ENCODE measurements around the gene NSUN6.
"Not testable (repeated sequence)": the region's sequence is repeated elsewhere in the genome, so short reads cannot be mapped to it uniquely, and the experiment has no call there.

NSUN6 gene

DNA sequence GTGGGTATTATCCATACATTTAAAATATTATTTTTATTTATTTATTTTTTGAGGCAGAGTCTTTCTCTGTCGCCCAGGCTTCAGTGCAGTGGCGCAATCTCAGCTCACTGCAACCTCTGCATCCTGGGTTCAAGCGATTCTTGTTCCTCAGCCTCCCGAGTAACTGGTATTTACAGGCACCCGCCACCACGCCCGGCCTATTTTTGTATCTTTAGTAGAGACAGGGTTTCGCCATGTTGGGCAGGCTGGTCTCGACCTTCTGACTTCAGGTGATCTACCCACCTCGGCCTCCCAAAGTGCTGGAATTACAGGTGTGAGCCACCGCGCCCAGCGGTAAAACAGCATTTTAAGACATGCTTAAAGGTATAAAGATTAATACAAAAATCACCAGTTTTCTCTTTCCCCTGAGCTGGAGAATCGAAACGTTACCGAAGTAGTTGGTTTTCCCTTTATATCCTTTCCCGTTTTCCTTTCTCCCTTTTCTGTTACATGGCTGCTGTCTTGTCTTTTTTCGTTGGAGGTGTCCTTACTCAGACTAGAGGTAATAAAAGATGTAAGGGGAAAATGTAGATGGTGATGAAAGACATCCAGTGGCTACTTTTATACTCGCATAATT is 9.5 kb upstream of the NSUN6 start:
- no peak for DNase-seq
- intact Hi-C loops (cut with DNase I) = no loop called here

DNA sequence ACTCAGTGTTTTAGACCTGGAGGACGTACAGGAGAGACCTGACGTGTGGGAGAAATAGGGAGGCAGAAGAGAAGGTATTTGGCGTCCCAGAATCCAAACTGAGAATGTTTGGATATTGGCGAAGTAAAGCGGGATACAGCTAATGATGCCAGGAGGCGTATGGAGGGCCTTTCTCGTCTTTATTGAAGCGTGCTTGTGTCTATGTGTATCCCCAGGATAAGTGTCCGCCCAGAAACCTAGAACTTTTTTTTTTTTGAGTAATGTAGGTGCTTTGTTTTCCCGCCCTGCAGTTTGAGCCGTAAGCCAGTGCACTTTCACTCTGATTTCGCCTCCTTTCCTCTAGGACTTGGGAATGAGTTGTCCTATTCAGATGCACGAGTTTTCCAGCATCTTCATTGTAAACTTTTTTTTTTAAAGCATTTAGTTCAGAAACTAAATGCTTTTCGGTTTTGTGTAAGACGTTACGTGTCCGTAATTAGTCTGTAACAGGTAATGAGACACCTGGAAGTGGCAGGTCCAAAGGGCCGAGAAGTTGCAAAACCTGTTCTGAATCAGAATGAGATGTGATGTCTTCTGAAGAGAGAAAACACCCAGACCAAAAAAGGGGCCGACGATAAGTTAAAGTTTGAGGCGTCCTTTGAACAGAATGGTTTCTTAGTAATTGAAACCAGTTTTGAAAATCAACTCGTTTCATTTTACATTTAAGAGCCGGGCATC is 8.6 kb upstream of the NSUN6 start:
- no peak for DNase-seq

DNA sequence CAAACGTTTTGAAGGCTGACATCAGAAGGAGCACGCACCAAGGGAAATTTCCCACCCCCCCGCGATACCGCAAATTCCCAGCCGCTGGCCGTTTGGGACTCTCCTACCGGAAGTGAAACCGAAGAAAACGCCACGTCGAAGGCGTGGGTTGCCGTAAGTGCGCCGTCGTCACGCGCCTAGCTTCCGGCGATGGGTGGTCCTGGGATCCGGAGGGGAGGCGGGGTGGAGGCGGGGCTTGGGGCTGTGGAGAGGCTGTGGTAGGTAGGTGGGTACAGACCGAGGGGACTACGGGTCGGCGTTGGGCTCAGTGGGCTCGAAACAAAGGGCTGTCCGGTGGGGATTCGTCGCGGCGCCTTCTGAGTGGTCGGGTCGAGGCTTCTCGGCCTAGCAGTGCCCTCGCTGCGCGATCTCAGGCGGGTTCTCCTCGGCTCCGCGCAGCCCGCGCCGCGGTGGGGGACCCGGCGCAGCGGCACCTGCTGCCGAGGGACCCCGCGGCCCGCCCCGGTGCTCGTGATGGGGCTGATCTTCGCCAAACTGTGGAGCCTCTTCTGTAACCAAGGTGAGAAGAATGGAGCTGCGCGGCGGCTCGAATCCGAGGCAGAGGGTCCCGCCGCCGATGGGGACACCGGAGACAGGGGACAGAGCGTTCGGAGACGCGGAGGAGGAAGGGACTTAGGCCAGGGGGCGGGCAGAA is 7.9 kb upstream of the NSUN6 start, which contains the start of gene ARL5B:
TSS of gene ARL5B (plus strand) at position 307 of the 694 bp plus-strand sequence. CDS start at position 514, 207 bp downstream.
- intact Hi-C loops (cut with DNase I) = loop anchor here (1.0 kb wide), 1 partner anchor 8 kb away; the partner anchor contains the start of gene NSUN6
- peak; percentile 91 to 99 (median 97) for DNase-seq

More for the DNA sequence above, 8.6 kb upstream of the NSUN6 start:
- intact Hi-C loops (cut with DNase I) = loop anchor here (1.0 kb wide), 1 partner anchor 9 kb away; the partner anchor contains the start of gene NSUN6

DNA sequence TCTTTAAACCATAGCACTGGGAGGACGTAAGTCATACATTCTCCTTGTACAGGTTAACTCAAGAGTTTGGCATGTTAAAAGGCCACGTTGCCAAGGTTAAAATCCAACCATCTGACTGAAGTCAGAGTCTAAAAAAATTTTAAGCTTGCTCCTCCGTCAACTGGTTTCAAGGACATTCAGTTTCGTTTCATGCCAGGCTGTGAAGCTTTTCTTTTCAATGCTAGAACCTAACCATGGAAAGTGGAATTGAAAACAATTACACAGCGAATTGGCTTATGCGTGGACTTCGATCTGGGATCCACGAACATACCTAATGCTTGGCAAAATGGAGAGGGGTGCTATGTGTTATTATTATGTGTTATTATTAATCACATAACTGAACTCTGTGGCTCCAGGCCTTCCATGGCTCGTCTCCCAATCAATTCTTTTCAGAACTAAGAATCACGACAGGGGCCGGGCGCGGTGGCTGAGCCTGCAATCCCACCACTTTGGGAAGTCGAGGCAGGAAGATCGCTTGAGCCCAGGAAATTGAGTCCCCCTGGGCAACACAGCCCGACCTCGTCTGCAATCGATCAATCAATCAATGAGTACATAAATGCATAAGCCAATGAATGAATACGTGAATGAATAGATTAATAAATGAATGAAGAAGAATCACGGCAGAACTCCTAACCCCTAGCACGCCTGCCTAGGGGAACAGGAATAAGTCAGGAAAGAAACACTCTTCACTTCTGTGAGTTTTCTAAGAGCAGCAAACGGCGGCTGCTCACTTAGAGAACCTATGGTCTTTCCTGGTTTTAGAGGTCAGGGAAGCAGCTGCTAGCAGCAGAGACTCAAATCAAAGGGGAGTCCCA is 7.1 kb upstream of the NSUN6 start:
- intact Hi-C loops (cut with DNase I) = loop anchor here (1.0 kb wide), 1 partner anchor 7 kb away; the partner anchor contains the start of gene NSUN6
- peak in 3 of 10 donors; percentile 16 to 81 (median 68) for DNase-seq

DNA sequence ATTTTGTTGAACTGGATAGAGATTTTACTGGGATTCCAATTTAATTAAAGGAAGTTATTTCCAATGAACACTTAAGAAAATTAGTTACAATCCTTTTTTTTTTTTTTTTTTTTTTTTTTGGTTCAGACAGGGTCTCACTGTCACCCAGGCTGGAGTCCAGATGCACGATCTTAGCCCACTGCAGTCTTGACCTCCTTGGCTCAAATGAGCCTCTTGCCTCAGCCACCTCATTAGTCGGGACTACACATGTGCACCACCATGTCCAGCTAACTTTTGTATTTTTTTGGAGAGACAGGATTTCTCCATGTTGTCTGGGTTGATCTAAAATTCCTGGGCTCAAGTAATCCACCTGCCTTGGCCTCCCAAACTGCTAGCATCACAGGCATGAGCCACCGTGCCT is 5.3 kb upstream of the NSUN6 start:
- DNase-seq = no peak
- intact Hi-C loops (cut with DNase I) = no loop called here

DNA sequence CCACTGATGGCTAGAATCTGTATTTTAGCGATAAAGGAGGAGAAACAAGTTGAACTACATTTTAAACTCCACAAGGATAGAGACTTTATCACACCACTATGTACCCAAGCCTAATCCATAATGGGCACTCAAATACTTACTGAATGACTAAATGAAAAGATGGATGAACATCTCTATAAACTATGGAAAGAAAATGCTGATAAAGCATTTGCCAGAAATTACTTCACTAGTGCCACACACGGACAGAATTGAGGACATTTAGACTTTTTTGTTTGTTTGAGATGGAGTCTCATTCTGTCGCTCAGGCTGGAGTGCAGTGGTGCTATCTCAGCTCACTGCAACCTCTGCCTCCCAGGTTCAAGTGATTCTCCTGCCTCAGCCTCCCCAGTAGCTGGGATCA is 1.7 kb upstream of the NSUN6 start:
- intact Hi-C loops (cut with DNase I) = no loop called here
- DNase-seq = no peak

DNA sequence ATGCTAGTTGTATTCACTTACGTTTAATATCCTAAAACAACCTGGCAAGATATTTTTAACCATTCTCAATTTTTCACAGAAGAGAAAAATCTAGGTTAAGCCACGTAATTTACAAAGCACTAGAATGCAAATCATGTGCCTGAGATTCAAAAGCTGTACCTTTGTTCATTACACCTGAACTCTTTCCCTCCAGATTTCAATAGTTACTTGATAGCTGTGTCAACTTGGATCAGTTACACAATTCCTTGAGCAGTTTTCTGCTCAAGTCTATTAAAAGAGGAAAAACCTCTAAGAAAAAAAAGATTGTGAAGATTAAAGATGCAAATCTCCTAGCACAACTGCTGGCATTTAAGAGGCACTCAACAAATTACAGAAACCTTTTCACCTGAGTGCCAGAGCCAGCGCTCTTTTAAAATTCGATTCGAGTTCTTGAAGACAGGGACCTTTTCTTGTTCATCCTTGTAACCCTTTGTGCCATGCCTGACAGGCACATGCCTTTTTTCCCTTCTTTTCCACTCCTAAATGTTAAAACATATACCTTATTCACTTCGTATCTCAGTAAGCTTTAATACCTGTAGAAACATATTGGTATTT is 886 bp downstream of the NSUN6 start:
- intact Hi-C loops (cut with DNase I) = no loop called here
- DNase-seq = no peak

DNA sequence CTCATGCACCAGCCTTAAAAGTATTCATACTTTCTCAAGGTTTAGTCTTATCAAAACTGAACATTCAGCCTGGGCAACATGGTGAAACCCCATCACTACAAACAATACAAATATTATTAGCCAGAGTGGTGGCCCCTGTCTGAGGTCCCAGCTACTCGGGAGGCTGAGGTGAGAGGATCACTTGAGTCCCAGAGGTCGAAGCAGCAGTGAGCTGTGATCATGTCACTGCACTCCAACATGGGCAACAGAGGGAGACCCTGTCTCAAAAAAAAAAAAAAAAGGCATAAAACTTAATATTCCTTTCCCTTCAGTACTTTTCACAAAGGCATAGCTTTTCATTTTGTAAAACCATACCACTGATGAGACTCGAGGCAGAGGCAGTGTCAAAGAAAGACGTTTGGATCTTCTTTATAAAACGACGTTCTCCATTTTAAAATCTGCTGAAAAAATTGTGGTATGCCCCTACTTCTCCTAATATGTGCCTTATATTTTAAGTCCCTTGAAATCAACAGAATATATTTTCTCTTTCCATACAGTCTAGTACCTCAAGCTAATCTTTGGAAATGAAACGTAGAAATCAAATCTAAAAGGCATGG is 1.9 kb downstream of the NSUN6 start:
- no peak for DNase-seq
- intact Hi-C loops (cut with DNase I) = no loop called here

DNA sequence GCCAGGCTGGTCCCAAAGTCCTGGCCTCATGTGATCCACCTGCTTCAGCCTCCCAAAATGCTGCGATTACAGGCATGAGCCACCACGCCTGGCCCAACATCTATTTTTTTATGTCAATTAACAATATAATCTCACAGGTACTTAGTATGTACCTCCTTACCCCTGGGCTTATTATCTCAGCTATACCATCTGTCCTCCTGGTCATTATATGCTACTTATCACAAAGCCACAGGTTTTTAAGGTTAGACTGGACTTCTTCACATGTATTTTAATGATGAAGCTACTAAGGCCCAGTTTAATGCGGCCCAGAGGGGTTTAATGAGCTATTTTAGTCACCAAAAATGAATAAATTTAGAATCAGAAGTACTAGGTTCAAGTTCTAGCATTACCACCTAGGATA is 3.4 kb downstream of the NSUN6 start:
- DNase-seq = no peak
- intact Hi-C loops (cut with DNase I) = no loop called here

DNA sequence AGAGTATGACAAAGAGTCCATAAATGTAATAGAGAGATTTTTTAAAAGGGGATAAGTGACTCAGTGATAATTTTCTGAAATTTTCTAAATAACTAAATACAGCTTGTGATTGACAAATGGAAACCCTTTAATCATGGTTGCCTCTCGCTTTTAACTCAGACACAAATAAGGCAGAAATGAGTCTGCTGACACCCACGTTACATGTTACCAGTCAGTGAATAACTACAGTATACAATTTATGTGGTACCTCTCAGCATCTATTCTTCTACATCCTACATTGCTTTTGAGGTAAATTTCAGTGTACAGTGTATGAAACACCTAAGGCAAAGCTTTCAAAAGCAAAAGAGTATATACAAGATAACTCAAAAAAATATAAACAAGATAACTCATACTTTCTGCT is 4.2 kb downstream of the NSUN6 start:
- intact Hi-C loops (cut with DNase I) = no loop called here

DNA sequence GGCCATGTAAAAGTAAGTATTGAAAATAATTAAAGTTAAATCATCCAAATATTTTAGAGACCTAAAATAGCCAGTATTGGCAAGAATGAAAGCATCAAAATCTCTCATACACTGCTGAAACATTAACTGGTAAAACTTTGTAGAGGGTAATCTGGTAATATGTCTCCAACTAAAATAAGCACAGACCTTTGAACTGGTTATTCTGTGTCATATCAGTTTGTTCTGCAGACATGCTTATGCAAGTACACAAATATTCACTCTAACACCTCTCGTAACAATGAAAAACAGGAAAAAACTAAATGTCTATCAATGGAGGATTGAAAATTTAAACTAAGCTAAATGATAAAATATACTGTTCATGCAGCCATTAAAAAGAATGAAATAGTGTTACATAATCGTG is 11.7 kb downstream of the NSUN6 start:
- intact Hi-C loops (cut with DNase I); DNase-seq: not testable (repeated sequence)

More for the DNA sequence above, 4.2 kb downstream of the NSUN6 start:
- no peak for DNase-seq

DNA sequence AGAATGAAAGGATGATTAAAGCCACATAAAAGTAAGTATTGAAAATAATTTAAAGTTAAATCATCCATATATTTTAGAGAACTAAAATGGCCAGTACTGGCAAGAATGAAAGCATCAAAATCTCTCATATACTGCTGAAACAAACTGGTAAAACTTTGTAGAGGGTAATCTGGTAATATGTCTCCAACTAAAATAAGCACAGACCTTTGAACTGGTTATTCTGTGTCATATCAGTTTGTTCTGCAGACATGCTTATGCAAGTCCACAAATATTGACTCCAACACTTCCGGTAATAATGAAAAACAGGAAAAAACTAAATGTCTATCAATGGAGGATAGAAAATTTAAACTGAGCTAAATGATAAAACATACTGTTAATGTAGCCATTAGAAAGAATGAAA is 14.0 kb downstream of the NSUN6 start:
- DNase-seq; intact Hi-C loops (cut with DNase I): not testable (repeated sequence)

DNA sequence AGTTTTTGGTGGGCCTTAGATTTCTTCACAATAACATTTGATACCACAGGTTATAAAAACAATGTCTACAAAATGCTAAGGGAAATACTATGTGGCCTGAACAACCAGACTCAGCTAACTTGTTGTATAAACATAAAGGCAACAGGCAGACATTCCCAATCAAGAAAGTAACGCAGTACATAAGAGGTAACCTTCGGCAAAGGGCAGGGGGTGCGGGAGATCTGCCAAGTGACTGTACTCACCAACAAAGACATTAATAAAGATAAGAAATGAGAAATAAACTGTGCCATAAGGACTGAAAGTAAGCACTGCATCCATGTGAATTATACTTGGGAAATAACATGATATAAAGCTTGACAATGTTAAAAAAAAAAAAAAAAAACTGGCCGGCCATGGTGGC is 15.4 kb downstream of the NSUN6 start:
- intact Hi-C loops (cut with DNase I) = no loop called here
- no peak for DNase-seq

DNA sequence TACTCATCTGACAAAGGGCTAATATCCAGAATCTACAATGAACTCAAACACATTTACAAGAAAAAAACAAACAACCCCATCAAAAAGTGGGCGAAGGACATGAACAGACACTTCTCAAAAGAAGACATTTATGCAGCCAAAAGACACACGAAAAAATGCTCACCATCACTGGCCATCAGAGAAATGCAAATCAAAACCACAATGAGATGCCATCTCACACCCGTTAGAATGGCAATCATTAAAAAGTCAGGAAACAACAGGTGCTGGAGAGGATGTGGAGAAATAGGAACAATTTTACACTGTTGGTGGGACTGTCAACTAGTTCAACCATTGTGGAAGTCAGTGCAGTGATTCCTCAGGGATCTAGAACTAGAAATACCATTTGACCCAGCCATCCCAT is 18.9 kb downstream of the NSUN6 start:
- intact Hi-C loops (cut with DNase I); DNase-seq: not testable (repeated sequence)

DNA sequence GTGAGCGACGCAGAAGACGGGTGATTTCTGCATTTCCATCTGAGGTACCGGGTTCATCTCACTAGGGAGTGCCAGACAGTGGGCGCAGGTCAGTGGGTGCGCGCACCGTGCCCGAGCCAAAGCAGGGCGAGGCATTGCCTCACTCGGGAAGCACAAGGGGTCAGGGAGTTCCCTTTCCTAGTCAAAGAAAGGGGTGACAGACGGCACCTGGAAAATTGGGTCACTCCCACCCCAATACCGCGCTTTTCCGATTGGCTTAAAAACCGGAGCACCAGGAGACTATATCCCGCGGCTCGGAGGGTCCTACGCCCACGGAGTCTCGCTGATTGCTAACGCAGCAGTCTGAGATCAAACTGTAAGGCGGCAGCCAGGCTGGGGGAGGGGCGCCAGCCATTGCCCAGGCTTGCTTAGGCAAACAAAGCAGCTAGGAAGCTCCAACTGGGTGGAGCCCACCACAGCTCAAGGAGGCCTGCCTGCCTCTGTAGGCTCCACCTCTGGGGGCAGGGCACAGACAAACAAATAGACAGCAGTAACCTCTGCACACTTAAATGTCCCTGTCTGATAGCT is 23.9 kb downstream of the NSUN6 start:
- peak; percentile 34 to 94 (median 63) for DNase-seq
- intact Hi-C loops (cut with DNase I) = not testable (repeated sequence)

DNA sequence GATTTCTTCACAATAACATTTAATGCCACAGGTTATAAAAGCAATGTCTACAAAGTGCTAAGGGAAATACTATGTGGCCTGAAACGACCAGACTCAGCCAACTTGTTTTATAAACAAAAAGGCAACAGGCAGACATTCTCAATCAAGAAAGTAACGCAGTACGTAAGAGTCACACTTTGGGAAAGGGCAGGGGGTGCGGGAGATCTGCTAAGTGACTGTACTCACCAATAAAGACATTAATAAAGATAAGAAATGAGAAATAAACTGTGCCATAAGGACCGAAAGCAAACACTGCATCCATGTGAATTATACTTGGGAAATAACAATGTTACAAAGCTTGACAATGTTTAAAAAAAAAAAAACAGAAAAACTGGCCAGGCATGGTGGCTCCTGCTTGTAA is 25.5 kb downstream of the NSUN6 start:
- intact Hi-C loops (cut with DNase I) = no loop called here
- no peak for DNase-seq

DNA sequence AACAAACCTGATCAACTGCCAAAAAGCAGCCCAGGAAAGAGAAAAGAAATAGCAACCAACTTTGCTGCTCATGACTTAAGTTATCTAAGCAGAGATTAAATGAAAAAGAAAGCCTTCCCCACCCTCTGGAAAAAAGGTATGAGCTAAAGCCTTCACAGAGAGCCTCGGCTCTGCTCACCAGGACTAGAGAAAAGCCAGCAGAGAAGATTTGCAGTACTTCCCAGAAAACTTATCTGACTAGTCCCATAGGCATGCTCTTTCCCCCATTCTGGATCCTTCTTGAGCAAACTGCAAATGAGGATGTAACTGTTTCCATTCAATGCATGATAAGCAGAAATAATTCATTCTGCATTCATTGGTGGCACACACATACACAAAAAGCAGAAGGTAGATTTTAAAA is 27.7 kb downstream of the NSUN6 start:
- DNase-seq; intact Hi-C loops (cut with DNase I): not testable (repeated sequence)

DNA sequence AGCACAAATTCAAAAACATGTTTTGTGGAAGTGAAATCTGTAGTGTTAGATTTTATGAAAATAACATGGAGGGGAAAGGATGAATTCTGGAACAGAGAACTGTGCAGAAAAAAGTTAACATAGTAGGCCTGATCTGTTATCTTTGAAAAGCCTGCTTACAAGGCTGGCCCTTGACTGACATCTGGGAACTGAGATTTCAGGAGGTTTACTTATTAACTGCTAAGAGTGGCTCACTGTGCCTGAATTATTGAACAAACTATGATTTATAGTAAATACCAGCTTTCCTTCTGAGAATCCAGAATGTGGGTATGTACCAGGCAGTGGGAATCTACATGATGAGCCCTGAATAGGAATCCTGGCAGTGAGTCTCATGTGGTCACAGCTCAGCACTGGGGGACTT is 30.5 kb downstream of the NSUN6 start:
- DNase-seq = no peak
- intact Hi-C loops (cut with DNase I) = no loop called here

DNA sequence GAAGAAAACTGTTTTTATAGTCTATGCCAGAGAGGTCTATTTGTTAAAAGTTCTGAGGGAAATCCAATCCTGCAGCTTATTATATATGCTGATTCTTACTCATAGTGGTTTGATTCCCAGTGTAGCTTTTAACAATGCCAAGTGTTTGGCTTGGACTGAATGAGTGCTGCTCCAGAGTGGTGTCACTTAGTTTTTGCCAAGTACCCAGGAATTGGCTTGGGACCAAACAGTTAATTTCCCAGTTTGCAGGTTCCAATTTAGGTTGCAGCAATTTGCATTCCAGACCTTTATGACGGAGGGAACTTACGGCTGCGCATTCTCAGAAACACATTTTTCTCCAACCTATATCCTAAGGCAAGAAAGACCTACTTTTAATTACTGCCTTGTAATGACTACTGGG is 32.4 kb downstream of the NSUN6 start:
- intact Hi-C loops (cut with DNase I) = no loop called here
- no peak for DNase-seq

Data from posterior cingulate gyrus (tissue), 11 donors.